Lung microvascular endothelial cell (primary cell): ENCODE measurements around the gene ZMYND8. TPM values are rescaled to one million over a fixed set of nuclear protein-coding genes. Genes with fewer than 3 reads are reported as not detected.
A peak's percentile ranks its signal among the peaks of the same experiment; 100 is the strongest.
"Not testable (repeated sequence)": the region's sequence is repeated elsewhere in the genome, so short reads cannot be mapped to it uniquely, and the experiment has no call there.

Source experiments
- DNase-seq, 2 donors: peaks; one replicate each; pipeline versions ENCODE4 v3.0.0 to v3.0.0-alpha.2; 2010; ENCODE audit warnings: low read depth in 2 of 2
- total RNA-seq: library from RNA; depleted of rRNA; stranded (reverse); fragments of >200 nt; gene quantifications from 2 replicates; pipeline ENCODE4 v1.2.1, GENCODE V29; 2014

Gene ZMYND8
- total RNA-seq, 1 donor from 2014 or later = 74.8 TPM

DNA sequence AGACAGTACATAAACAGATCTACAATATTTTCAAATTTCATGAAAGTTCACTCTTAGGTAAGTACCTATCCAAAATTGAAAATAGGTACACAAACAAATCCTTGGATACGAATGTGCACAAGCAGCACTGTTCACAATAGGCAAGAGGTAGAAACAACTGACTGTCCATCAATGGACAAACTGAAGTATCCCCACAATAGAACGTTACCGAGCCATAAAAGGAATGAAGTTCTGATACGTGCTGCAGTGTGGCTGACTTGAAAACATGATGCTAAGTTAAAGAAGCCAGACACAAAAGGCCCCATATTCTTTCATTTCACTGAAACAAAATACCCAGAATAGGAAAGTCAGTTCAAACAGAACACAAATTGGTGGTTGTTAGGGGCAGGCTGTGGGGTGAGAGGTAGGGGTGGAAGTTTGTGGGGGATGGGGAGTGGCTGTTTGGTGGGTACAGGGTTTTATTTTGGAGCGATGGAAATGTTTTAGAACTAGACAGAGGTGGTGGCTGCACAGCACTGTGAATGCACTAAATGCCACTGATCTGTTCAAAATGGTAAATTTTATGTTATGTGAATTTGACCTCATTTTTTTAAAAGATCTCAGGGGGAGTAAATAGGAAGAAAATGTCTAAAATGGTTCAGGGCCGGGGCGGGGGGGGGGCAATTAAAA, 89.5 kb downstream of the ZMYND8 start:
- no peak for DNase-seq

DNA sequence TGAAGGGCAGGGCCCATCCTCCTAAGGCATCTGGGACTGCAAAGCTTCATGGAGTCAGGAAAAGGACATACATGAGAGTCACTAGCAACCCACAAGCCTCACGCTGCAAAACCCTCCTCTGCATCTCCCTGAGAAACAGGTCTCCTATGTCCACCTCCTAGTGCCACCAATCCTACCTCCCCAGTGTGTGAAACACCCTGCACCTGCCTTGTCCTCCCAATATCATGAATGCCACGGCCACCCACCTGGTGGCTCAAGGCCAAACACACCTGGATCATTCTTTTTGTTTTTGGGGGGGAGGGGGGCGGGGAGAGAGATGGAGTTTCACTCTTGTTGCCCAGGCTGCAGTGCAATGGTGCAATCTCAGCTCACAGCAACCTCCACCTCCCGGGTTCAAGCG, 90.5 kb downstream of the ZMYND8 start:
- no peak for DNase-seq

DNA sequence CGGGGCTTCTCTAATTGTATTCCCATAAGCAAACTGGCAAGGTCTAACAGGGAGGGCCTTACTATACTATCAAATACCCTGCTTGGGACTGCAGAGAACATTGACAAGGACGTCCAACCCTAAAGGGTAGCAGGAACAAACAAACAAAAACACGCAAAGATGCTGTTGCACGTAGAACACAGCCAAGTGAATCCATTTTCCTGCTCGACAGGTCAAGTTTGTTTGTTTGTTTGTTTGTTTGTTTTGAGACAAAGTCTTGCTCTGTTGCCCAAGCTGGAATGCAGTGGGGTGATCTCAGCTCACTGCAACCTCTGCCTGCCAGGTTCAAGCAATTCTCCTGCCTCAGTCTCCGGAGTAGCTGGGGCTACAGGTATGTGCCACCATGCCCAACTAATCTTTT, 91.3 kb downstream of the ZMYND8 start:
- no peak for DNase-seq

DNA sequence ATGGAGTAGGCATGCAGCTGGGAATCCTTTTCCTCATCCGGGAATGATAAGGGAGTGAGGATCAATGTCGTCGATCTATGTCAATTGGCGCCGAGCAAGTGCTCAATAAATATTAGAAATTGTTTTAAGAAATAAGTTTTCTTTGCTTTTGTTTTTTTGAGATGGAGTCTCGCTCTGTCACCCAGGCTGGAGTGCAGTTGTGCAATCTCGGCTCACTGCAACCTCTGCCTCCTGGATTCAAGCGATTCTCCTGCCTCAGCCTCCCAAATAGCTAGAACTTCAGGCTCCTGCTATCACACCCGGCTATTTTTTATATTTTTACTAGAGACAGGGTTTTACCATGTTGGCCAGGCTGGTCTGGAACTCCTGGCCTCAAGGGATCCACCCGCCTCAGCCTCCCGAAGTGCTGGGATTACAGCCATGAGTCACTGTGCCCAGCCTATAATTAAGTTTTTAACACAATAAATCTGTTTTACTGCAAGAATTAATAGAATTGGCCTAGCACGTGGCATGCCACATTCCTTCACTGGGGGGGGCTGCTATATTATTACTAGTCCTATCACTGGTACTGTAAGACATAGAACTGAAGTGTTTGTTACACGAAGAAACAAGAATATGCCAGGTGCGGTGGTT, 92.2 kb downstream of the ZMYND8 start:
- DNase-seq = not testable (repeated sequence)

GRCh38 chr20:47263465-47264084, 92.9 kb downstream of the ZMYND8 start:
- peak in 1 of 2 donors; percentile 17 for DNase-seq

GRCh38 chr20:47263080-47263464, 93.4 kb downstream of the ZMYND8 start:
- no peak for DNase-seq

- no peak for DNase-seq
These were observed 94.0 kb downstream of the ZMYND8 start for GRCh38 chr20:47262365-47263013.

DNA sequence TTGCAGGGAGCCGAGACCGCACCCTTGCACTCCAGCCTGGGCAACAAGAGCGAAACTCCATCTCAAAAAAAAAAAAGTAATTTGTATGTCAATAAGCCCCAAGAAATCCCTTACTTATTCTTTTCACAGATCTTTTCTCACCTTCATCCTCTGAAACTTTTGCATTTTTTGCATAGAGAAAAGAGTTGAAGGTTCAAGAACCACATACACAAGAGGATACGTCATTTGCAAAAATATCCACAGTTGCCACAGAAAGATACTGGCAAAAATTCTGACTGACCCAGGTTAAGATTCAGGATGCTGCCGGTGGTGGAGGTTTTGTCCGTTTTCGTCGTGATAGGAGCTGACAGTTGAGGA, 94.5 kb downstream of the ZMYND8 start:
- no peak for DNase-seq

DNA sequence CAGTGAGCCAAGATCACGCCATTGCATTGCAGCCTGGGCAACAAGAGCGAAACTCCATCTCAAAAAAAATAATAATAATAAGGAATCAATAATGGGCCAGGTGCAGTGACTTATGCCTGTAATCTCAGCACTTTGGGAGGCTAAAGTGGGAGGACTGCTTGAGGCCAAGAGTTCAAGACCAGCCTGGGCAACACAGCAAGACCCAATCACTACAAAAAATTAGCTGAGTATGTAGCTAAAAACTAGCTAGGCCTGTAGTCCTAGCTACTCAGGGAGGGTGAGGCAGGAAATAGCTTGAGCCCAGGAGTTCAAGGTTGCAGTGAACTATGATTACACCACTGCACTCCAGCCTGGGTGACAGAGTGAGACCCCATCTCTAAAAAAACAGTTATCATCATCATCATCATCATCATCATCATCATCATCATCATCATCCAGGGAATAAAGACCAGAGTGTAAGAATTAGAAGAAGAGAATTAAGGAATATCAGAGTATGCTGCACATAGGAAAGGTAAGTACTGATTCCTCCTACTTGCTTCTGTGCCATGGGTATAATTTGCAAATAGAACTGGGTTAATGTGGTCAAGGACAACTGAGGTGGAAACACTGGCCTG, 95.2 kb downstream of the ZMYND8 start:
- not testable (repeated sequence) for DNase-seq

DNA sequence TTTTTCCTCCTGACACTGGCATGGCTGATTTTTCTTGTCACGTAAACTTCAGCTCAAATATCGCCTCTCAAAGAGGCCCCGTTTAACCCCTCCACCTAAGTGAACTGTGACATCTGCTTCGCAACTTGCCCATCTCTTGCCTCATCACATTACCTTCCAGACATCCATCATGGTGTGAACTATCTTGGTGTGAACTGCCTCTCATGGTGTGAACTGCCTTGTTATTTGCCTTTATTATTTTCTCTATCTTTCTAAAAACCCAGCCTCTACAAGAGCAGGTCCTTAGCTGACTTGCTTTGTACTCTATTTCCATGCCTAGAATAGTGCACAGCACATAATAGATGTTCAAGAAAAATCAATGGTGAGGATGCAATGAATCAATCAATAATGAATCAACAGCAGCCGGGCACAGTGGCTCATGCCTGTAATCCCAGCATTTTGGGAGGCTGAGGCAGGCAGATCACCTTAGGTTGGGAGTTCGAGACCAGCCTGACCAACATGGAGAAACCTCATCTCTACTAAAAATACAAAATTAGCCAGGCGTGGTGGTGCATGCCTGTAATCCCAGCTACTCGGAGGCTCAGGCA, 95.9 kb downstream of the ZMYND8 start:
- not testable (repeated sequence) for DNase-seq

- peak; percentile 33 to 82 for DNase-seq
These were observed 97.5 kb downstream of the ZMYND8 start for GRCh38 chr20:47258745-47259695.

DNA sequence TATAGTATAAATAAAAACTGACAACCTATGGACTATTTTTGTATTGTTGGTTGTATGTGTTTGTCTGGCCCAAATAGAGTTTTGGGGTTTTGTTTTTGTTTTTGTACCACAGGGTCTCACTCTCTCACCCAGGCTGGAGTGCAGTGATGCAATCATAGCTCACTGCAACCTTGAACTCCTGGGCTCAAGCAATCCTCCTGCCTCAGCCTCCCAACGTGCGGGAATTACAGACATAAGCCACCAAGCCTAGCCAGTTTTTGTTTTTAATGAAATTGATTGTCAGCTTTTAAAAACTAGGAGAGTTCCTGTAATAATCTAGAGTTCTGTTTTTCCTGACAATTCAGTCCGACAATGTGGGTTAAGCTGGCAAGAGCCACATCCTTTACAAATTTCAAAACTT, 98.7 kb downstream of the ZMYND8 start:
- no peak for DNase-seq

- no peak for DNase-seq
These were observed 99.2 kb downstream of the ZMYND8 start for GRCh38 chr20:47257256-47257655.

DNA sequence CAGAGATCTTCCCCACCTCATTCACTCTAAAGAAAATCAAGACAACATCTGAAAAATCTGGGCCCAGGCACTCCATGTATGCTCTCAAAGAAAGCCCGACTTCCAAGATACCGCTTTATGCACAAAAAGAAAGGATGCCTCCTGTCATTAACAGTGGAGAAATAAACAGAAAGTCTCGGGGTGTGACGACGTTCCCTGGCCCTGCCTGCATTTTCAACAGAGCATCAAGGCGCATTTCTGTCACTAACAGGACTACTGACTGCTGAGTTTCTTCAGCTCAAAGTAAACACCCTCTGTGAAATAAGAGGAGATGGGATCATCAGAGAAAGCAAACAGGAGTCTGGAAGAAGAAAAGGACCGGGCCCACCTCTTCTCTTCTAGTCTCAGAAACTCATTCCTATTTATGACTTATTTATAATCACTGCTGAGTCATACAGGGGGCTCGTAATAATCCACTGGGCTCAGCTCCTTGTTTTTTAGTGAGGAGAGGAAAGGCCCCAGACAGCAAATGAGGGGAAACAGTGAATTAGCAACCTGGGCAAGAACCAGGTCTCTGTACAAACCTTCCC, 99.7 kb downstream of the ZMYND8 start:
- DNase-seq = peak in 1 of 2 donors; percentile 57

GRCh38 chr20:47253872-47254271, 102.6 kb downstream of the ZMYND8 start:
- DNase-seq = no peak

DNA sequence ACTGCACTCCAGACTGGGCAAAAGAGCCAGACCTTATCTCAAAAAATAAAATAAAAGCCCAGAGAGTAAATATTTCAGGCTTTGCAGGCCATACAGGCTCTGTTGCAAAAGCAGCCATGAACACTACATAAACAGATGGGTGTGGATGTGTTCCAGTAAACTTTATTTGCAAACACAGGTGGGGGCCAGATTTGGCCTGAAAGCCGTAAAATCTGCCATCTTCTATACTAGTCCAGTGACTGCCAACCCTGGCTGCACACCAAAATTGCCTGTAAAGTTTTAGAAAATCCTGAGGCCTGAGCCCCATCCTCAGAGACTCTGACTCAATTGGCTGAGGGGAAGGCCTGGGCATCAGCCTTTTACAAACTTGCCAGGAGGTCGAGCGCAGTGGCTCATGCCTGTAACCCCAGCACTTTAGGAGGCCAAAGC, 103.6 kb downstream of the ZMYND8 start:
- no peak for DNase-seq

GRCh38 chr20:47251154-47252020, 105.1 kb downstream of the ZMYND8 start:
- no peak for DNase-seq

- DNase-seq = no peak
These were observed 106.1 kb downstream of the ZMYND8 start for GRCh38 chr20:47250360-47250759.

GRCh38 chr20:47249913-47250312, 106.6 kb downstream of the ZMYND8 start:
- DNase-seq = no peak
